DOHH2 (cell line): Measurements from ENCODE around the gene AVPR2.
A peak's percentile ranks its signal among the peaks of the same experiment; 100 is the strongest.

Experiments
- H3F3A ChIP-seq: fragments of 200-600 bp; sonication (generic), shearing (Covaris generic); 2 replicates; pipeline ENCODE4 v1.6.0; 2016; ENCODE audit warnings: antibody characterized with exemption, mild to moderate bottlenecking; ENCODE audit not compliant: control insufficient read depth, insufficient read depth
- H3K27ac ChIP-seq: fragments of 200-600 bp; sonication (generic); 2 replicates; pipeline ENCODE4 v1.5.1; 2014; ENCODE audit warnings: low read depth, mild to moderate bottlenecking, low read length, moderate library complexity
- H3K27me3 ChIP-seq: fragments of 200-600 bp; sonication (generic); 2 replicates; pipeline ENCODE4 v1.6.1; 2014; ENCODE audit warnings: mild to moderate bottlenecking, low read length, mixed read lengths; ENCODE audit not compliant: control insufficient read depth
- H3K36me3 ChIP-seq: fragments of 200-600 bp; sonication (generic); 2 replicates; pipeline ENCODE4 v1.6.1; 2014; ENCODE audit warnings: mild to moderate bottlenecking, low read length, moderate library complexity, mixed read lengths; ENCODE audit not compliant: control insufficient read depth
- H3K4me1 ChIP-seq: fragments of 200-600 bp; sonication (generic); 2 replicates; pipeline ENCODE4 v1.6.1; 2014; ENCODE audit warnings: mild to moderate bottlenecking, low read length, mixed read lengths; ENCODE audit not compliant: control insufficient read depth
- H3K4me2 ChIP-seq: fragments of 200-600 bp; sonication (generic); 2 replicates; pipeline ENCODE4 v1.6.0; 2014; ENCODE audit warnings: mild to moderate bottlenecking, low read length, moderate library complexity
- H3K4me3 ChIP-seq: fragments of 200-600 bp; sonication (generic); 2 replicates; pipeline ENCODE4 v1.5.1; 2014; ENCODE audit warnings: mild to moderate bottlenecking, low read length, mixed read lengths
- H3K79me2 ChIP-seq: fragments of 200-600 bp; sonication (generic); 2 replicates; pipeline ENCODE4 v1.6.1; 2014; ENCODE audit warnings: mild to moderate bottlenecking, low read length, mixed read lengths; ENCODE audit not compliant: control insufficient read depth
- H3K9me2 ChIP-seq: fragments of 200-600 bp; sonication (generic); replicated peaks from 2 replicates; pipeline ENCODE4 v1.6.1; 2014; ENCODE audit warnings: mild to moderate bottlenecking, low read length, mixed read lengths; ENCODE audit not compliant: control insufficient read depth
- H3K9me3 ChIP-seq: fragments of 200-600 bp; sonication (generic); 2 replicates; pipeline ENCODE4 v1.6.1; 2014; ENCODE audit warnings: antibody characterized with exemption, low read length, mixed read lengths; ENCODE audit not compliant: control insufficient read depth, insufficient read depth
- H4K20me1 ChIP-seq: fragments of 200-600 bp; sonication (generic); 2 replicates; pipeline ENCODE4 v1.6.0; 2014; ENCODE audit warnings: low read depth, mild to moderate bottlenecking, antibody characterized with exemption, low read length, moderate library complexity; ENCODE audit not compliant: control insufficient read depth, insufficient read depth
- EZH2phosphoT487 ChIP-seq: fragments of 200-600 bp; sonication (generic); IDR thresholded peaks from 2 replicates; pipeline ENCODE4 v1.6.1; 2017; ENCODE audit warnings: borderline replicate concordance, mild to moderate bottlenecking, antibody characterized with exemption, low read length, moderate library complexity, mixed read lengths
- TF ChIP-seq, protein P1 (sequence below): fragments of 200-600 bp; sonication (generic); IDR thresholded peaks from one replicate; pipeline ENCODE4 v1.5.1; 2014; ENCODE audit warnings: antibody characterized with exemption, mild to moderate bottlenecking, low read depth, low read length; ENCODE audit not compliant: poor library complexity, severe bottlenecking

AVPR2 gene

DNA sequence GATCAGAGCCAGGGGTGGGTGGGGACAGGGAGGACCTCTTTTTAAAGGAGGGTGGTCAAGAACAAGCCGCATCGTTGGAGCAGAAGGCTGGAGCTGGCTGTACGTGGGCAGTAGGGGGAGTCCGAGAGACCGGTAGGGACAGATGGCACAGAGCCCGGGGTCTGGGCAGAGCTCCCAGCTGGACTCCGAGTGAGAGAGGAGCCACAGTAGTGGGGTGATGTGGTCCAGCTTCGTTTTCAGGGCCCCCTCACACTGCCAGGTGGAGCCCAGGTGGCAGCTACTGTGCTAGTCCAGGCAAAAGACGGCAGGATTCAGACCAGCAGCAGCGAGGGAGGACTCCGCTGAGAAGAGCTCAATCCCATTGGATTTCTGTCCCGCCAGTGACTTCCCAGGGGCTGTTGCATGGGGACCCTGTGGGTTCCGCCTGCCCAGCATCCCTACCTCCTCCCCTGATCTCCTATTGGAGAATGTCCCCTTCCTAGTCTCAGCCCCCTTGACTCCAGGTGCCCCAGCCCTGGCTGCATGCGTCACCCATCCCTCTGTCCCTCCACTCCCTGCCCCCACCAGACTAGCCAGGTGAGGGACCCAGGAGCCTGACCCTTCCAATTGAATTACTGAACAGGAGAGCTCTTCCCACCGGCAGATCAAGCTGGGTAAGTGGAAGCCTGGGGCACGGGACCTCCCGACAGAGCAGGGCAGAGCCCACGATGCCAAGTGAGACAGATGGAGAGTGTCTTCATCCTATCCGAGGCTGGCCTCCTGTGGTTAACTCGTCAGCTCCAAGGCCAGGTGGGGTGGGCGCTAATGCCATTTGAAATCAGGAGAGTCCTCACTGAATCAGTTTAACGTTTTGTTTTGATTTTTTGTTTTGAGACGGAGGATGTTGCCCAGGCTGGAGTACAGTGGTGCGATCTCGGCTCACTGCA, 18.7 kb downstream of the AVPR2 start:
- no peaks in the 10 kb centered on the region for H3K27me3 ChIP-seq
- no peaks in the 10 kb centered on the region for H3K9me2 ChIP-seq
- no peaks in the 10 kb centered on the region for H3K9me3 ChIP-seq
- H3K36me3 ChIP-seq = peaks cover 44% of the 10 kb centered on the region
- H3K79me2 ChIP-seq = peaks cover 40% of the 10 kb centered on the region
- peaks cover 36% of the 10 kb centered on the region for H3K4me1 ChIP-seq
- no peak for TF ChIP-seq EZH2phosphoT487
- TF ChIP-seq, protein P1, sequence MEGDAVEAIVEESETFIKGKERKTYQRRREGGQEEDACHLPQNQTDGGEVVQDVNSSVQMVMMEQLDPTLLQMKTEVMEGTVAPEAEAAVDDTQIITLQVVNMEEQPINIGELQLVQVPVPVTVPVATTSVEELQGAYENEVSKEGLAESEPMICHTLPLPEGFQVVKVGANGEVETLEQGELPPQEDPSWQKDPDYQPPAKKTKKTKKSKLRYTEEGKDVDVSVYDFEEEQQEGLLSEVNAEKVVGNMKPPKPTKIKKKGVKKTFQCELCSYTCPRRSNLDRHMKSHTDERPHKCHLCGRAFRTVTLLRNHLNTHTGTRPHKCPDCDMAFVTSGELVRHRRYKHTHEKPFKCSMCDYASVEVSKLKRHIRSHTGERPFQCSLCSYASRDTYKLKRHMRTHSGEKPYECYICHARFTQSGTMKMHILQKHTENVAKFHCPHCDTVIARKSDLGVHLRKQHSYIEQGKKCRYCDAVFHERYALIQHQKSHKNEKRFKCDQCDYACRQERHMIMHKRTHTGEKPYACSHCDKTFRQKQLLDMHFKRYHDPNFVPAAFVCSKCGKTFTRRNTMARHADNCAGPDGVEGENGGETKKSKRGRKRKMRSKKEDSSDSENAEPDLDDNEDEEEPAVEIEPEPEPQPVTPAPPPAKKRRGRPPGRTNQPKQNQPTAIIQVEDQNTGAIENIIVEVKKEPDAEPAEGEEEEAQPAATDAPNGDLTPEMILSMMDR = peak; percentile 15
- no peak overlapping the region for H3K27ac ChIP-seq
- H3K4me3 ChIP-seq = no peak overlapping the region
- peaks cover 7% of the 10 kb centered on the region; the same call in 1 of the 2 replicates for H3F3A ChIP-seq
- peak overlapping the region; percentile 26; the same call in 1 of the 2 replicates for H3K4me2 ChIP-seq
- no peaks in the 10 kb centered on the region for H4K20me1 ChIP-seq

DNA sequence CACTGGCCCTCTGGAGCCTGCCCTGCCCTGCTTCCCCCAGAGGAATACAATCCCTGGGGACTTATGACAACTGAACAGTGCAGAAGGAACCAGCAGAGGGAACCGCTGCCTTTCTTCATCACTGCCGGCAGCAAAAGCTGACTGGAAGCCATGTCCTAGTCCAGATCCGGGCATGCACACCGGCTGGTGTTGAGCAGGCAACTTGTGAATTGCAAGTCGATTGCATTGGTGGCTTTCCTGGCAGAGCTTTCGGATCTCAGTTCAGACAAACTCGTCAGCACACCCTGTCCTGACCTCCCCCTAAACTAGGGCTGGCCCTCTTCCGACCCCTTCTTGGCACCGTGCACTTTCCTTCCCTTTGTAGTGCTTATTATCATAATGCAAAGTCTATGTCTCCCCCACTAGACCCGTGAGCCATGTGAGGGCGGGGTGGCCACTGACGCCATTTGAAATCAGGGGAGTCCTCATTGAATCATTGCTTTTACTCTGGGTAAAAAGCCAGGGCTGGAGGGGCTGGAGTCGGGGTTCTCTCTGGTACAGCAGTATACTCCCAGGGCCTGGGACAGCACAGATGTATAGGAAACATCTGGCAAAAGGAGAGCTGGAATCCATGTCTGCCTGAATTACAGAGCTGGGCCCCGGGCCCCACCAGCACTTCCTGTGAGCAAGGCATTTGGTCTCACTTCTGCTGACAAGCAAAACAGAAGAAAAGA, 19.8 kb downstream of the AVPR2 start:
- TF ChIP-seq EZH2phosphoT487 = no peak
- TF ChIP-seq, protein P1 = no peak
- Histone ChIP-seq H3K27ac (peak overlapping the region; percentile 100), H3K9me2 (no peaks in the 10 kb centered on the region), H3K27me3 (no peaks in the 10 kb centered on the region), H3K9me3 (no peaks in the 10 kb centered on the region), H3K4me1 (peaks cover 42% of the 10 kb centered on the region), H3K79me2 (peaks cover 40% of the 10 kb centered on the region), H3K36me3 (peaks cover 37% of the 10 kb centered on the region), H4K20me1 (no peaks in the 10 kb centered on the region), H3K4me2 (peak overlapping the region; percentile 98), H3F3A (peaks cover 9% of the 10 kb centered on the region; the same call in 1 of the 2 replicates), H3K4me3 (peak overlapping the region; percentile 98)

DNA sequence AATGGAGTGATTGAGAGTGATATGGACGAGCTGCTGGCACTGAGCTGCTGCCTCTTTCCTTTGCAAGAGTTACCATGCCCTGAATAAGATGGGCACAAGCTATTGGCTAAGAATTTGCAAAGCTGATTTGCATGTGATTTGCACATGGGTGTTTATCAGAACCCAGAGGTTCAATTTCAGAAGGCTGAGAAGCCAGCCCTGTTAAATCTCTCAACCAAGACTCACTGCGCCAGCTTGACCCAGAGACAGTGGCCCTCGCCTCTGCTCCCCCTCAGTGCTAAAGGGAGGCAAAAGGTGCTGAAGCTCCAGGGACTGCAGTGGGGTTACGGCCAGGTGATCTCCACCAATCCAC, 20.9 kb downstream of the AVPR2 start:
- Histone ChIP-seq H3K4me3 (peak overlapping the region; percentile 98), H3K27me3 (no peaks in the 10 kb centered on the region), H3K9me2 (no peaks in the 10 kb centered on the region), H3K79me2 (peaks cover 40% of the 10 kb centered on the region), H3K36me3 (peaks cover 38% of the 10 kb centered on the region), H3K9me3 (no peaks in the 10 kb centered on the region), H3K4me2 (peak overlapping the region; percentile 98), H4K20me1 (no peaks in the 10 kb centered on the region), H3F3A (peaks cover 9% of the 10 kb centered on the region; the same call in 1 of the 2 replicates), H3K4me1 (peaks cover 45% of the 10 kb centered on the region), H3K27ac (peak overlapping the region; percentile 100)
- TF ChIP-seq, protein P1 = no peak
- TF ChIP-seq EZH2phosphoT487 = no peak
